Endodermal cell (in vitro differentiated cells): ENCODE data around the gene ABHD2. TPM values are rescaled to one million over a fixed set of nuclear protein-coding genes. Genes with fewer than 3 reads are reported as not detected.
"Not testable (repeated sequence)": the region's sequence is repeated elsewhere in the genome, so short reads cannot be mapped to it uniquely, and the experiment has no call there.

Experiments used
- DNase-seq: peaks from one replicate; pipeline ENCODE4 v3.0.0-alpha.2; 2017
- H3K27ac ChIP-seq: 2 replicates; pipeline ENCODE4 v1.5.1; 2013; ENCODE audit warnings: mild to moderate bottlenecking, low read depth, low read length, moderate library complexity
- H3K27me3 ChIP-seq: 2 replicates; pipeline ENCODE4 v1.6.1; 2013; ENCODE audit warnings: mild to moderate bottlenecking, low read length, moderate library complexity; ENCODE audit not compliant: insufficient read depth, control insufficient read depth, poor library complexity, severe bottlenecking
- H3K36me3 ChIP-seq: 2 replicates; pipeline ENCODE4 v1.7.0; 2013; ENCODE audit warnings: mild to moderate bottlenecking, low read length, moderate library complexity; ENCODE audit not compliant: control insufficient read depth, insufficient read depth
- H3K4me1 ChIP-seq: one replicate; pipeline ENCODE4 v1.7.0; 2013; ENCODE audit warnings: low read length; ENCODE audit not compliant: control insufficient read depth, insufficient read depth
- H3K4me3 ChIP-seq: 2 replicates; pipeline ENCODE4 v1.5.1; 2013; ENCODE audit warnings: mild to moderate bottlenecking, low read length, moderate library complexity
- H3K9ac ChIP-seq: 2 replicates; pipeline ENCODE4 v1.6.1; 2013; ENCODE audit warnings: mild to moderate bottlenecking, low read length, moderate library complexity; ENCODE audit not compliant: poor library complexity, severe bottlenecking; ENCODE audit errors: extremely low read depth
- H3K9me3 ChIP-seq: 2 replicates; pipeline ENCODE4 v1.6.1; 2013; ENCODE audit warnings: mild to moderate bottlenecking, low read length, moderate library complexity; ENCODE audit not compliant: control insufficient read depth
- H3K27ac Mint-ChIP-seq: 2 replicates; pipeline ENCODE4 v1.8.0; 2020; ENCODE audit warnings: mixed read lengths
- H3K27me3 Mint-ChIP-seq: 2 replicates; pipeline ENCODE4 v1.8.0; 2021; ENCODE audit warnings: mild to moderate bottlenecking, mixed read lengths; ENCODE audit not compliant: insufficient read depth
- H3K36me3 Mint-ChIP-seq: 2 replicates; pipeline ENCODE4 v1.8.0; 2020; ENCODE audit warnings: low read depth, mixed read lengths
- H3K4me1 Mint-ChIP-seq: 2 replicates; pipeline ENCODE4 v1.8.0; 2020; ENCODE audit warnings: mixed read lengths
- H3K4me3 Mint-ChIP-seq: 2 replicates; pipeline ENCODE4 v1.8.0; 2020; ENCODE audit warnings: mild to moderate bottlenecking, moderate library complexity, mixed read lengths
- H3K9me3 Mint-ChIP-seq: 2 replicates; pipeline ENCODE4 v1.8.0; 2020; ENCODE audit warnings: mild to moderate bottlenecking, mixed read lengths
- WGBS, 2 experiments: methylation state at CpG; one replicate each; pipeline versions ENCODE4 v1.1.5 to v1.1.7; 2013; ENCODE audit warnings: missing lambda C conversion rate in 2 of 2, mixed read lengths in 1 of 2; ENCODE audit not compliant: insufficient coverage in 1 of 2, insufficient read length in 1 of 2; 5-methylcytosine and 5-hydroxymethylcytosine counted together
- total RNA-seq, 2 donors: library from RNA; stranded (reverse); fragmentation: NEBNext Ultra II Directional in 1 of 2; extraction: Animal tissue kit (Norgen Biotek cat#: 25700) in 1 of 2; gene quantifications; 2 replicates in 1 of 2; 3 replicates in 1 of 2; pipeline ENCODE4 v1.2.1, GENCODE V29; 2021
- TF ChIP-seq, protein P1 (sequence below): fragments of 200-600 bp; sonication (generic); conservative IDR thresholded peaks from 2 replicates; pipeline ENCODE4 v1.5.0; 2021; ENCODE audit warnings: antibody characterized with exemption, mild to moderate bottlenecking

Gene ABHD2
- total RNA-seq, 2 donors from 2014 or later: 24.1 to 26.0 TPM

DNA sequence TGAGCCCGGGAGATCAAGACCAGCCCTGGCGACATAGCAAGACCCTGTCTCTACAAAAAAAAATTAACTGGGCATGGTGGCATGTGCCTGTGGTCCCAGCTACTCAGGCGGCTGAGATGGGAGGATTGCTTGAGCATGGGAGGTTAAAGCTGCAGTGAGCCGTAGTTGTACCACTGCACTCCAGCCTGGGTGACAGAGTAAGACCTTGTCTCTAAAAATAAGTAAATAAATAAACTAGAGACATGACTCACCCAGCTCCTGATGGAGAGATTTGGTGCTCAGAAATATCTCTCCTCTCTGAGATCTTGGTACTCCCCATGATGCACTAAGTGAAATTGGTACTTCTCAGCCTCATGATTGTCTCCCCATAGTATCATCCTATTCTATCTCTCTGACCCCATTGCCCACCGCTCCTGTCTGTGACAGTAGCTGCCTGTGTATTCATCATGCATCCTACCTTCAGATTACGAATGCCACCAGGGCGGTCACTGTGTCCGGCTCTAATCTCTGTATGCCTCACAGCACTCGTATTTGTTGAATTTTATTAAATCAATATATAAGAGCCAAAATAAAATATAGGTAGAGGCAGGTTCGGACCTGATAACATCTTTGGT lies 50.9 kb downstream of the ABHD2 start:
- TF ChIP-seq, protein P1, sequence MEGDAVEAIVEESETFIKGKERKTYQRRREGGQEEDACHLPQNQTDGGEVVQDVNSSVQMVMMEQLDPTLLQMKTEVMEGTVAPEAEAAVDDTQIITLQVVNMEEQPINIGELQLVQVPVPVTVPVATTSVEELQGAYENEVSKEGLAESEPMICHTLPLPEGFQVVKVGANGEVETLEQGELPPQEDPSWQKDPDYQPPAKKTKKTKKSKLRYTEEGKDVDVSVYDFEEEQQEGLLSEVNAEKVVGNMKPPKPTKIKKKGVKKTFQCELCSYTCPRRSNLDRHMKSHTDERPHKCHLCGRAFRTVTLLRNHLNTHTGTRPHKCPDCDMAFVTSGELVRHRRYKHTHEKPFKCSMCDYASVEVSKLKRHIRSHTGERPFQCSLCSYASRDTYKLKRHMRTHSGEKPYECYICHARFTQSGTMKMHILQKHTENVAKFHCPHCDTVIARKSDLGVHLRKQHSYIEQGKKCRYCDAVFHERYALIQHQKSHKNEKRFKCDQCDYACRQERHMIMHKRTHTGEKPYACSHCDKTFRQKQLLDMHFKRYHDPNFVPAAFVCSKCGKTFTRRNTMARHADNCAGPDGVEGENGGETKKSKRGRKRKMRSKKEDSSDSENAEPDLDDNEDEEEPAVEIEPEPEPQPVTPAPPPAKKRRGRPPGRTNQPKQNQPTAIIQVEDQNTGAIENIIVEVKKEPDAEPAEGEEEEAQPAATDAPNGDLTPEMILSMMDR: no peak
- no peaks in the 10 kb centered on the region for H3K9me3 ChIP-seq
- no peaks in the 10 kb centered on the region for H3K36me3 ChIP-seq
- no peaks in the 10 kb centered on the region for H3K27me3 Mint-ChIP-seq
- no peaks in the 10 kb centered on the region for H3K9me3 Mint-ChIP-seq
- no peaks in the 10 kb centered on the region for H3K36me3 Mint-ChIP-seq
- no peak overlapping the region for H3K9ac ChIP-seq
- no peak for DNase-seq
- WGBS, 2 experiments: 92 to 100% methylated on average over 5 to 9 of the region's 10 CpGs
- no peak overlapping the region for H3K27ac Mint-ChIP-seq
- H3K4me1 Mint-ChIP-seq: peaks cover 11% of the 10 kb centered on the region
- no peaks in the 10 kb centered on the region for H3K27me3 ChIP-seq
- H3K4me1 ChIP-seq: no peaks in the 10 kb centered on the region
- H3K4me3 Mint-ChIP-seq: no peak overlapping the region
- no peak overlapping the region for H3K27ac ChIP-seq
- H3K4me3 ChIP-seq: no peak overlapping the region

DNA sequence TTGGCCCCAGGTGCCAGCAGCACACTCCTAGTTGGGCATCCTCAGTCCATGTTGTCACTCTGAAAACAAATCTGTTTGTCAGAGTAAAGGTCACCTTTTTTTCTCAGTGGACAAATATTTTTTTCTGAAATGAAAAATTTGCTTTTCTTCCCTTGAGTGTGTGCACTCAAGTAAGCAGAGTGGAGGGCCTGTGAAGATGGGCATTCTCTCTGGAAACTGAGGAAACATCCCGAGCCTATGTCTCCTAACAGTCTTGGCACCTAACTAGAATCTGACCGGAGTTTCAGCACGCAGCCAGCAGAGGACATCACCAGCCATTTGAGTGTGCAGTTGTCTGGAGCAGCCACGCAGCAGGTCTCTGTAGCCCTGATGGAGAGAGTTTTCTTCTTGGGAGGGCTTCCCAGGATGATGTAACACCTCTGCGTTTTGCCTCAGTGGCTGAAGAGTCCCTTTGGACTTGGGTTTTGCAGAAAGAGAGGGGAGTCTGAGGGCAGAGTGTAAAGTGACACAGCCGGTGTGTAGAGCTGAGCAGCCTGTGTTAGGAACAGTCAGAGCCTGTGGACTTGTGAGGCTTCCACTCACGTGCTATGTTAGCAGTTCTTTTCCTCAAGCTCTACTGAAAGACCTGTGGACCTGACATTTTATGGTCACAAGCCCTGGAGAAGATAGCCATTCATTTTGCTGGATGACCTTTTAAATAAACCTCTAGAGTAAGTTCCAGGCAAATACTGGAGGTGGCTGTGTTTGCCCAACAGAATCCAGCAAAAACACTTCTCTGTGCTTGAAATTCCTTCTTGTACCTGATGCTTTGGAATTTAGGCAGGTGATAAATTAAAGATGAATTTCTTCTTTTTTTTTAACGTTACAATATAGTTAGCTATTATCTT lies 51.6 kb downstream of the ABHD2 start:
- Mint-ChIP-seq H3K4me3 (no peak overlapping the region), H3K27me3 (no peaks in the 10 kb centered on the region), H3K9me3 (no peaks in the 10 kb centered on the region), H3K27ac (no peak overlapping the region), H3K36me3 (no peaks in the 10 kb centered on the region), H3K4me1 (peaks cover 11% of the 10 kb centered on the region)
- Histone ChIP-seq H3K4me3 (no peak overlapping the region), H3K9ac (no peak overlapping the region), H3K36me3 (no peaks in the 10 kb centered on the region), H3K9me3 (no peaks in the 10 kb centered on the region), H3K27me3 (no peaks in the 10 kb centered on the region), H3K27ac (peak overlapping the region; percentile 6), H3K4me1 (no peaks in the 10 kb centered on the region)
- DNase-seq: no peak
- 84 to 88% methylated on average over 6 to 7 of the region's 8 CpGs for WGBS, 2 experiments
- TF ChIP-seq, protein P1: peak; percentile 47

DNA sequence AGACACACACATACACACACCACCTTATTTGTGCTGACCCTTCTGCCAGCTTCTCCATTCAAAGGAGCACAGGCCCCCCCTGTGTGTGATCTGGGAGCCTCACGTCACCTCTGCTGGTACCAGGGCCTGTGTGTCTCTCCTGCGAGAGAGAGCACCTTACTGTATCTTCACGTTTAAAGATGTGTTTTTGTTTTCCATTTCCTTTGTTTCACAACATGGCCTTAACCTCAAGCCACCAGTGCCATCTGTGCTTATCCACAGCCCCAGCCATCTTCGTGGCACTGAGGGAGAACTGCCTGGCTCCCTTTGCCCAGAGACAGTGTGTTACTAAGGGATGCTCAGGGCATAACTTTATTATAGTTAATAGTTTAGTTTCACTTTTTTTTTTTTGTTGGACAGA lies 52.3 kb downstream of the ABHD2 start:
- Histone ChIP-seq H3K27ac (no peak overlapping the region), H3K9ac (no peak overlapping the region), H3K4me1 (no peaks in the 10 kb centered on the region), H3K36me3 (no peaks in the 10 kb centered on the region), H3K4me3 (no peak overlapping the region), H3K9me3 (no peaks in the 10 kb centered on the region), H3K27me3 (no peaks in the 10 kb centered on the region)
- no peaks in the 10 kb centered on the region for H3K36me3 Mint-ChIP-seq
- H3K4me3 Mint-ChIP-seq: no peak overlapping the region
- 75 to 81% methylated on average over 2 to 4 of the region's 4 CpGs for WGBS, 2 experiments
- H3K27me3 Mint-ChIP-seq: no peaks in the 10 kb centered on the region
- TF ChIP-seq, protein P1: no peak
- H3K4me1 Mint-ChIP-seq: peaks cover 11% of the 10 kb centered on the region
- H3K9me3 Mint-ChIP-seq: no peaks in the 10 kb centered on the region
- H3K27ac Mint-ChIP-seq: no peak overlapping the region
- DNase-seq: no peak

DNA sequence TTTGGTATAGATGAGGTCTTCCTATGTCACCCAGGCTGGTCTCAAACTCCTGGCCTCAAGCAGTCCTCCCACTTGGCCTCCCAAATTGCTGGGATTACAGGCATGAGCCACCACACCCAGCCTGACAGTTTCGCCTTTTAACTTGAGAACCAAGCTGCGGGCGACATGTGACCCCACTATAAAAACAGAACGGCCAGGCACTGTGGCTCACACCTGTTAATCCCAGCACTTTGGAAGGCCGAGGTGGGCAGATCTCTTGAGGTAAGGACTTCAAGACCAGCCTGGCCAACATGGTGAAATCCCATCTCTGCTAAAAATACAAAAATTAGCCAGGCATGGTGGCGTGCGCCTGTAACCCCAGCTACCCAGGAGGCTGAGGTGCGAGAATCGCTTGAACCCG lies 52.9 kb downstream of the ABHD2 start:
- not testable (repeated sequence) for H3K4me3 Mint-ChIP-seq, H3K36me3 Mint-ChIP-seq

More for the DNA sequence above, 52.9 kb downstream of the ABHD2 start:
- not testable (repeated sequence) for DNase-seq, H3K9me3 Mint-ChIP-seq, H3K9ac ChIP-seq, H3K27ac Mint-ChIP-seq, H3K4me1 ChIP-seq, H3K9me3 ChIP-seq, H3K4me3 ChIP-seq, H3K27ac ChIP-seq, H3K27me3 ChIP-seq, H3K36me3 ChIP-seq, H3K27me3 Mint-ChIP-seq
- 94% methylated on average over 9 to 10 of the region's 10 CpGs for WGBS, 2 experiments
- peaks cover 11% of the 10 kb centered on the region for H3K4me1 Mint-ChIP-seq
